Measurements from ENCODE around the gene CPN2.

Gene CPN2

GRCh38 chr3:194298331-194299227 is 52.5 kb downstream of the CPN2 start:
- TF ChIP-seq ARNT (IDR thresholded peaks at IDR 0.05) (no peak), NFRKB (IDR thresholded peaks at IDR 0.05) (no peak), FOXM1 (IDR thresholded peaks at IDR 0.05; ENCODE audit: borderline replicate concordance) (no peak), FOXK2 (IDR thresholded peaks at IDR 0.05) (no peak), ELF4 (IDR thresholded peaks at IDR 0.05) (no peak), BHLHE40 (IDR thresholded peaks at IDR 0.05; ENCODE audit: borderline replicate concordance) (no peak), SP1 (IDR thresholded peaks at IDR 0.05) (no peak), SUZ12 (IDR thresholded peaks at IDR 0.05) (no peak)
- DNase-seq (ENCODE audit: extremely low spot score) = no peak
- ChIA-PET POLR2A (interaction anchor here (0.6 to 1.3 kb wide), 3 partner anchors 11 to 160 kb away, joined by 3 to 4 read pairs (median 3); no protein-coding TSS in a partner anchor), CTCF (interaction anchor here (0.9 to 1.4 kb wide), 3 partner anchors 11 to 25 kb away, joined by 3 to 5 read pairs (median 3); no protein-coding TSS in a partner anchor)

- no peak for DNase-seq (ENCODE audit: extremely low spot score)
- no peak for TF ChIP-seq FOXK2 (IDR thresholded peaks at IDR 0.05)
- TF ChIP-seq CTBP1 (IDR thresholded peaks at IDR 0.05; ENCODE audit: borderline replicate concordance) = no peak
- no peak for TF ChIP-seq SUZ12 (IDR thresholded peaks at IDR 0.05)
- no peak for TF ChIP-seq ARNT (IDR thresholded peaks at IDR 0.05)
- TF ChIP-seq PKNOX1 (IDR thresholded peaks at IDR 0.05) = no peak
- no peak for TF ChIP-seq HDGF (IDR thresholded peaks at IDR 0.05; ENCODE audit: borderline replicate concordance)
- no peak for TF ChIP-seq ELF4 (IDR thresholded peaks at IDR 0.05)
- no peak for TF ChIP-seq FOXA1 (IDR thresholded peaks at IDR 0.05)
- no peak for TF ChIP-seq L3MBTL2 (conservative IDR thresholded peaks at IDR 0.05)
- TF ChIP-seq NFRKB (IDR thresholded peaks at IDR 0.05) = no peak
- TF ChIP-seq SP1 (IDR thresholded peaks at IDR 0.05) = no peak
- no peak for TF ChIP-seq FOXM1 (IDR thresholded peaks at IDR 0.05; ENCODE audit: borderline replicate concordance)
- TF ChIP-seq LEF1 (IDR thresholded peaks at IDR 0.05; ENCODE audit: borderline replicate concordance) = no peak
- TF ChIP-seq ZNF384 (IDR thresholded peaks at IDR 0.05) = no peak
- TF ChIP-seq TARDBP (IDR thresholded peaks at IDR 0.05) = no peak
- TF ChIP-seq BHLHE40 (IDR thresholded peaks at IDR 0.05; ENCODE audit: borderline replicate concordance) = no peak
- POLR2A ChIA-PET = interaction anchor here (1.1 kb wide), 2 partner anchors 14 to 155 kb away, joined by 3 to 4 read pairs; no protein-coding TSS in a partner anchor
- CTCF ChIA-PET = no interaction called here
Measured at GRCh38 chr3:194296454-194297263, 54.5 kb downstream of the CPN2 start.

- TF ChIP-seq LEF1 (IDR thresholded peaks at IDR 0.05; ENCODE audit: borderline replicate concordance) (no peak), ZNF384 (IDR thresholded peaks at IDR 0.05) (no peak)
- CTCF ChIA-PET = no interaction called here
- no peak for DNase-seq (ENCODE audit: extremely low spot score)
- POLR2A ChIA-PET = no interaction called here
Measured at GRCh38 chr3:194294895-194295214, 56.3 kb downstream of the CPN2 start.

- ChIA-PET POLR2A (no interaction called here), CTCF (interaction anchor here (0.6 kb wide), 1 partner anchor 142 kb away, joined by 3 read pairs; no protein-coding TSS in a partner anchor)
- TF ChIP-seq NFRKB (IDR thresholded peaks at IDR 0.05) (no peak), ELF4 (IDR thresholded peaks at IDR 0.05) (no peak), TARDBP (IDR thresholded peaks at IDR 0.05) (no peak), PKNOX1 (IDR thresholded peaks at IDR 0.05) (no peak), SP1 (IDR thresholded peaks at IDR 0.05) (no peak), CTBP1 (IDR thresholded peaks at IDR 0.05; ENCODE audit: borderline replicate concordance) (no peak), BHLHE40 (IDR thresholded peaks at IDR 0.05; ENCODE audit: borderline replicate concordance) (no peak), SUZ12 (IDR thresholded peaks at IDR 0.05) (no peak), HDGF (IDR thresholded peaks at IDR 0.05; ENCODE audit: borderline replicate concordance) (no peak), FOXK2 (IDR thresholded peaks at IDR 0.05) (no peak), ZNF384 (IDR thresholded peaks at IDR 0.05) (no peak)
- no peak for DNase-seq (ENCODE audit: extremely low spot score)
Measured at GRCh38 chr3:194294199-194294894, 56.8 kb downstream of the CPN2 start.

GRCh38 chr3:194293546-194294198 is 57.5 kb downstream of the CPN2 start:
- ChIA-PET POLR2A (no interaction called here), CTCF (interaction anchor here (0.6 kb wide), 1 partner anchor 141 kb away, joined by 3 read pairs; no protein-coding TSS in a partner anchor)
- DNase-seq (ENCODE audit: extremely low spot score) = no peak
- no peak for TF ChIP-seq SP1 (IDR thresholded peaks at IDR 0.05)

GRCh38 chr3:194292331-194292730 is 58.8 kb downstream of the CPN2 start:
- no peak for DNase-seq (ENCODE audit: extremely low spot score)
- ChIA-PET CTCF (no interaction called here), POLR2A (interaction anchor here (1.0 kb wide), 1 partner anchor 151 kb away, joined by 3 read pairs; no protein-coding TSS in a partner anchor)
- TF ChIP-seq LEF1 (IDR thresholded peaks at IDR 0.05; ENCODE audit: borderline replicate concordance) (no peak), ZNF384 (IDR thresholded peaks at IDR 0.05) (no peak), NFRKB (IDR thresholded peaks at IDR 0.05) (no peak), PKNOX1 (IDR thresholded peaks at IDR 0.05) (no peak), FOXK2 (IDR thresholded peaks at IDR 0.05) (no peak), FOXA1 (IDR thresholded peaks at IDR 0.05) (no peak), ARNT (IDR thresholded peaks at IDR 0.05) (no peak), CTBP1 (IDR thresholded peaks at IDR 0.05; ENCODE audit: borderline replicate concordance) (no peak), ELF4 (IDR thresholded peaks at IDR 0.05) (no peak), HDGF (IDR thresholded peaks at IDR 0.05; ENCODE audit: borderline replicate concordance) (no peak), SUZ12 (IDR thresholded peaks at IDR 0.05) (no peak), TARDBP (IDR thresholded peaks at IDR 0.05) (no peak), BHLHE40 (IDR thresholded peaks at IDR 0.05; ENCODE audit: borderline replicate concordance) (no peak), L3MBTL2 (conservative IDR thresholded peaks at IDR 0.05) (no peak), SP1 (IDR thresholded peaks at IDR 0.05) (no peak)

All from HEK293T (cell line).